ENCODE results near the gene FAM120AOS.

The FAM120AOS gene

GRCh38 chr9:93397661-93398373, 55.6 kb downstream of the FAM120AOS start:
- H3K36me3 ChIP-seq (ENCODE audit: control insufficient read depth, low read length): no peaks in the 10 kb centered on the region
- no peaks in the 10 kb centered on the region for H3K4me1 ChIP-seq (ENCODE audit: control insufficient read depth, low read length)
- H3F3A ChIP-seq (ENCODE audit: control insufficient read depth, insufficient read depth): no peaks in the 10 kb centered on the region
- no peaks in the 10 kb centered on the region for H4K20me1 ChIP-seq (ENCODE audit: control insufficient read depth, insufficient read depth, low read depth, low read length)
- H3K79me2 ChIP-seq (ENCODE audit: control insufficient read depth, low read length): no peaks in the 10 kb centered on the region
- no peaks in the 10 kb centered on the region for H3K9me2 ChIP-seq (replicated peaks; ENCODE audit: control insufficient read depth, low read length)
- no peak overlapping the region for H3K4me2 ChIP-seq (ENCODE audit: low read length)
- no peak overlapping the region for H3K4me3 ChIP-seq (ENCODE audit: low read length)
- no peaks in the 10 kb centered on the region for H3K9me3 ChIP-seq (ENCODE audit: control insufficient read depth, insufficient read depth, low read length)
- TF ChIP-seq EZH2phosphoT487 (IDR thresholded peaks at IDR 0.05; ENCODE audit: borderline replicate concordance, low read length): no peak
- TF ChIP-seq CTCF (IDR thresholded peaks at IDR 0.05; ENCODE audit: low read depth, low read length, poor library complexity, severe bottlenecking): no peak
- H3K27me3 ChIP-seq (ENCODE audit: control insufficient read depth, low read length): no peaks in the 10 kb centered on the region
- H3K27ac ChIP-seq (ENCODE audit: low read depth, low read length): no peak overlapping the region
